ENCODE data around the gene FOXN4.

- TF ChIP-seq CTCF (IDR thresholded peaks at IDR 0.05 in 4 of 5, conservative IDR thresholded peaks at IDR 0.05 in 1 of 5) (no peak), POLR2A (IDR thresholded peaks at IDR 0.05) (no peak)
Measured at GRCh38 chr12:109247831-109248654, 61.0 kb downstream of the FOXN4 start.

Measured in gastrocnemius medialis (tissue), 4 donors.